SK-N-SH (cell line): ENCODE results near the gene MEIOC. TPM values are rescaled to one million over a fixed set of nuclear protein-coding genes. Genes with fewer than 3 reads are reported as not detected.

Experiments
- CTCF ChIA-PET: fragments of 300-600, 350-600 bp; formaldehyde crosslinking; extraction: SDS; loops from one replicate; lab custom pipeline; 2021; lab: Yijun Ruan, JAX
- POLR2A ChIA-PET: fragments of 350-600 bp; sonication (Branson Sonifier 250); formaldehyde crosslinking; extraction: SDS; loops from one replicate; lab custom pipeline; 2020; ENCODE audit warnings: antibody characterized with exemption, inconsistent platforms; lab: Yijun Ruan, JAX
- DNase-seq: peaks from one replicate; pipeline ENCODE4 v3.0.0; 2012
- H2AFZ ChIP-seq: fragments of 200-600 bp; sonication (generic); 2 replicates; pipeline ENCODE4 v1.8.1; 2016; ENCODE audit warnings: antibody characterized with exemption, mild to moderate bottlenecking, low read depth
- H3F3A ChIP-seq: fragments of 200-600 bp; sonication (generic); replicated peaks from 2 replicates; pipeline ENCODE3; 2016; ENCODE audit warnings: antibody characterized with exemption, mild to moderate bottlenecking; ENCODE audit not compliant: insufficient read depth
- H3K27ac ChIP-seq, 2 experiments: fragments of 200-500 bp in 1 of 2; fragments of 200-600 bp in 1 of 2; sonication (Bioruptor generic) in 1 of 2; sonication (generic), shearing (Covaris generic) in 1 of 2; 2 replicates each; pipeline versions ENCODE4 v1.5.1 to v1.6.1; 2014 to 2016; ENCODE audit warnings: low read depth in 2 of 2, inconsistent platforms in 1 of 2, low read length in 1 of 2, mild to moderate bottlenecking in 1 of 2, mixed read lengths in 1 of 2
- H3K27me3 ChIP-seq: fragments of 200-600 bp; sonication (generic), shearing (Covaris generic); 2 replicates; pipeline ENCODE4 v1.6.1; 2016; ENCODE audit warnings: mixed run types; ENCODE audit not compliant: insufficient read depth
- H3K36me3 ChIP-seq, 2 experiments: fragments of 200-500 bp in 1 of 2; fragments of 200-600 bp in 1 of 2; sonication (Bioruptor generic) in 1 of 2; sonication (generic) in 1 of 2; replicated peaks in 1 of 2; 2 replicates each; pipeline versions ENCODE3 to v1.5.1; 2014 to 2016; ENCODE audit warnings: low read length in 1 of 2, mild to moderate bottlenecking in 1 of 2; ENCODE audit not compliant: insufficient read depth in 2 of 2, control insufficient read depth in 1 of 2
- H3K4me1 ChIP-seq, 2 experiments: fragments of 200-500 bp in 1 of 2; fragments of 200-600 bp in 1 of 2; sonication (Bioruptor generic) in 1 of 2; sonication (generic), shearing (Covaris generic) in 1 of 2; 2 replicates each; pipeline versions ENCODE4 v1.5.1 to v1.6.1; 2014 to 2016; ENCODE audit warnings: low read depth in 1 of 2, low read length in 1 of 2, mixed run types in 1 of 2; ENCODE audit not compliant: insufficient read depth in 2 of 2, control insufficient read depth in 1 of 2
- H3K4me2 ChIP-seq: fragments of 200-600 bp; sonication (generic), shearing (Covaris generic); 2 replicates; pipeline ENCODE4 v1.6.1; 2017; ENCODE audit warnings: mixed run types
- H3K4me3 ChIP-seq, 2 experiments: fragments of 200-500 bp in 1 of 2; fragments of 200-600 bp in 1 of 2; sonication (Bioruptor generic) in 1 of 2; sonication (generic), shearing (Covaris generic) in 1 of 2; 2 replicates each; pipeline versions ENCODE4 v1.5.1 to v1.8.1; 2014 to 2016; ENCODE audit warnings: low read depth in 2 of 2, inconsistent platforms in 1 of 2, low read length in 1 of 2, mild to moderate bottlenecking in 1 of 2, mixed read lengths in 1 of 2, moderate library complexity in 1 of 2
- H3K79me2 ChIP-seq: fragments of 200-600 bp; sonication (generic); 2 replicates; pipeline ENCODE4 v1.8.1; 2017; ENCODE audit warnings: mild to moderate bottlenecking; ENCODE audit not compliant: insufficient read depth
- H3K9ac ChIP-seq: fragments of 200-600 bp; sonication (generic); 2 replicates; pipeline ENCODE4 v1.6.1; 2017; ENCODE audit warnings: mixed run types
- H3K9me2 ChIP-seq: fragments of 200-600 bp; sonication (generic); 2 replicates; pipeline ENCODE4 v1.6.1; 2017; ENCODE audit warnings: mixed run types
- H3K9me3 ChIP-seq: fragments of 200-600 bp; sonication (generic); 2 replicates; pipeline ENCODE4 v1.6.1; 2017; ENCODE audit warnings: mixed run types, mild to moderate bottlenecking, moderate library complexity
- H4K20me1 ChIP-seq: fragments of 200-600 bp; sonication (generic); 2 replicates; pipeline ENCODE4 v1.6.1; 2017; ENCODE audit warnings: mild to moderate bottlenecking, mixed run types; ENCODE audit not compliant: insufficient read depth
- CTCF ChIP-seq: fragments of 200-600 bp; sonication (generic); IDR thresholded peaks from 2 replicates; pipeline ENCODE4 v1.6.1; 2017; ENCODE audit warnings: antibody characterized with exemption, mild to moderate bottlenecking, moderate library complexity
- FOSL2 ChIP-seq: IDR thresholded peaks from 2 replicates; pipeline ENCODE4 v1.4.0; 2012; ENCODE audit warnings: low read depth, mild to moderate bottlenecking, moderate library complexity, borderline replicate concordance
- IRF3 ChIP-seq: fragments of 150-350 bp; IDR thresholded peaks from 2 replicates; pipeline ENCODE4 v1.6.1; 2016; ENCODE audit warnings: mild to moderate bottlenecking, low read depth, low read length
- NFIC ChIP-seq: IDR thresholded peaks from 2 replicates; pipeline ENCODE4 v1.4.0; 2012; ENCODE audit warnings: borderline replicate concordance
- NRF1 ChIP-seq: IDR thresholded peaks from 2 replicates; pipeline ENCODE4 v1.6.1; 2012; ENCODE audit warnings: low read depth, mild to moderate bottlenecking, low read length
- PBX3 ChIP-seq: IDR thresholded peaks from 2 replicates; pipeline ENCODE4; 2012
- RAD21 ChIP-seq: IDR thresholded peaks from 2 replicates; pipeline ENCODE4 v1.6.1; 2012; ENCODE audit warnings: mild to moderate bottlenecking, low read length
- RXRA ChIP-seq: IDR thresholded peaks from 2 replicates; pipeline ENCODE4 v1.4.0; 2012; ENCODE audit warnings: low read depth, mild to moderate bottlenecking, borderline replicate concordance
- YY1 ChIP-seq: IDR thresholded peaks from 2 replicates; pipeline ENCODE4 v1.4.0; 2012; ENCODE audit warnings: low read depth, mild to moderate bottlenecking
- polyA plus RNA-seq, 3 experiments: library from polyadenylated mRNA; depleted of rRNA; stranded (reverse); fragments of >200 nt; gene quantifications; 2 replicates each; pipeline ENCODE4 v1.2.3, GENCODE V29; 2012

MEIOC gene
- polyA plus RNA-seq, 1 of the 3 experiments (the other 2 are of a cell fraction): 1.3 TPM

- ChIA-PET POLR2A (no interaction called here), CTCF (interaction anchor here (0.6 to 3.8 kb wide), 15 partner anchors 11 to 258 kb away, joined by 3 to 29 read pairs (median 4); partner anchors contain the start of gene MEIOC)
These were observed 16.3 kb downstream of the MEIOC start for GRCh38 chr17:44672479-44673093.

More at GRCh38 chr17:44672479-44673093, 16.3 kb downstream of the MEIOC start:
- H2AFZ ChIP-seq: no peak overlapping the region
- no peaks in the 10 kb centered on the region for H3K79me2 ChIP-seq
- no peaks in the 10 kb centered on the region for H3K9me3 ChIP-seq
- peak; percentile 34 for DNase-seq
- H3F3A ChIP-seq: peaks cover 23% of the 10 kb centered on the region
- 0 out of 4 replicates have a peak, but pooled peaks cover 0 to 3% of the 10 kb centered on the region in 2 experiments for H3K4me1 ChIP-seq
- H4K20me1 ChIP-seq: no peaks in the 10 kb centered on the region
- no peak overlapping the region for H3K4me3 ChIP-seq
- H3K4me2 ChIP-seq: no peak overlapping the region
- no peak overlapping the region for H3K9ac ChIP-seq
- no peaks in the 10 kb centered on the region for H3K27me3 ChIP-seq
- no peaks in the 10 kb centered on the region for H3K9me2 ChIP-seq
- peaks cover 2 to 10% of the 10 kb centered on the region in 2 experiments for H3K36me3 ChIP-seq
- no peak for TF ChIP-seq YY1
- TF ChIP-seq RXRA: no peak
- no peak for TF ChIP-seq NRF1
- TF ChIP-seq NFIC: no peak
- TF ChIP-seq PBX3: no peak
- no peak for TF ChIP-seq FOSL2
- TF ChIP-seq IRF3: no peak
- TF ChIP-seq CTCF: peak; percentile 76
- TF ChIP-seq RAD21: peak; percentile 57
- no peak overlapping the region for H3K27ac ChIP-seq
